HG03045 (cell line): ENCODE data around the gene LEPROT.
"Not testable (repeated sequence)": the region's sequence is repeated elsewhere in the genome, so short reads cannot be mapped to it uniquely, and the experiment has no call there.

Source experiments
- ATAC-seq: cut with Tn5 transposase; IDR thresholded peaks from one replicate; pipeline ENCODE4 v1.9.1; 2021; ENCODE audit warnings: mild to moderate bottlenecking, moderate library complexity; ENCODE audit not compliant: unreplicated experiment

LEPROT gene, protein sequence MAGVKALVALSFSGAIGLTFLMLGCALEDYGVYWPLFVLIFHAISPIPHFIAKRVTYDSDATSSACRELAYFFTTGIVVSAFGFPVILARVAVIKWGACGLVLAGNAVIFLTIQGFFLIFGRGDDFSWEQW

DNA sequence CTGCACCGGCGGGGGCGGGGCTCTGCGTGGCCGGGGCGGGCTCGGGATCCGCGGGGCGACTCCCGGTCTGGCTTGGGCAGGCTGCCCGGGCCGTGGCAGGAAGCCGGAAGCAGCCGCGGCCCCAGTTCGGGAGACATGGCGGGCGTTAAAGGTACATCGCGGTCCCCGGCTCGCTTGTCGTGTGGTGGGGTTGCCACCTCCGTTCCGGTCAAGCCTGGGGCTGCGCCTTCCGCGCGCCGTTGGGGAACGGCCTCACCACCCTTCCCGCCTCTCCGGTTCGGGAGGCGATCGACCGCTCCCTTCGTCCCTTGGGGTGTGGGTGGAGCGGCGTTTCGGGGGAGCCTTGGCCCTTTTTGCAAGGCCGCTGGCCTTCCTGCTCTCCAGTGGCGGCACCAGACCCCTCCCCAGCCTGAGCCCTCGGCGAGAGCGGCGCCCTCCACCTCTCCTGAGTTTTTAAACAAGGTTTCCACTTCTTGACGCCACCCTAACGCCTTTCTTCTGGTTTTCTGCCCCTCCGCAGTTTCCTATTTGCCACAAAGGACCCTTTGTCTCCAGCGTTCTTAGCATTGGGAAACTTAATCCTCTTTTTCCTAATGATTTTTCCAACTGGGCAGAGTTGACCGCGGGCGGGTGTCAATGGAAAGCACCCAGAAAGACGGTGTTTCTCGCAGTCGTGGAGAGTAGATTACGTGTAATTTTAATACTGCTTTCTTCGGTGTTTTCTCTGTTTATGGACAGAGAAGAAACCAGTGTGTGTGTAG lies at the start of gene LEPROT, which contains the start of gene LEPR:
TSS of gene LEPROT (plus strand) at position 79 of the 761 bp plus-strand sequence. CDS start at position 136, 57 bp downstream.
TSS of gene LEPR (plus strand) at position 79 of the 761 bp plus-strand sequence. CDS start 144,898 bp downstream, outside the sequence.
- ATAC-seq = peak; percentile 69

DNA sequence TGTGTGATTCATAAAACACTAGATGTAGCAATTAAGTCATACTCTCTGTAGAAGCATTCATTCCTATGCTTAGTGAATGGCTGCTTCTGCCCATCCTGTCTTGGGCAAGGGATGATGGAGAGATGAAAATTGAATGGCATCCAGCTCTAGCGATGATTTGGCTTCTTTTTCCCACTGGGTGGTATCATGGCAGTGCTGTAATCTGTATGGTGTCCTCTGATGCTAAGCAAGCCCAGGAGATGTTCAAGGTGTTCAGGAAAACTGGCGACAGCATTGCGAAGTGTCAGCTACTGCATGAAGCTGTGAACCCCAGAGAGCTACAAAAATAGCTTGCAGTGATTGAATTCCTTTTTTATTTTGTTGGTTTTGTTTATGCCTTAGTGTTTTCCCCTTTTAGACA lies 48.9 kb upstream of the LEPROT start:
- ATAC-seq = no peak

GRCh38 chr1:65372557-65372956 lies 47.9 kb upstream of the LEPROT start:
- no peak for ATAC-seq

DNA sequence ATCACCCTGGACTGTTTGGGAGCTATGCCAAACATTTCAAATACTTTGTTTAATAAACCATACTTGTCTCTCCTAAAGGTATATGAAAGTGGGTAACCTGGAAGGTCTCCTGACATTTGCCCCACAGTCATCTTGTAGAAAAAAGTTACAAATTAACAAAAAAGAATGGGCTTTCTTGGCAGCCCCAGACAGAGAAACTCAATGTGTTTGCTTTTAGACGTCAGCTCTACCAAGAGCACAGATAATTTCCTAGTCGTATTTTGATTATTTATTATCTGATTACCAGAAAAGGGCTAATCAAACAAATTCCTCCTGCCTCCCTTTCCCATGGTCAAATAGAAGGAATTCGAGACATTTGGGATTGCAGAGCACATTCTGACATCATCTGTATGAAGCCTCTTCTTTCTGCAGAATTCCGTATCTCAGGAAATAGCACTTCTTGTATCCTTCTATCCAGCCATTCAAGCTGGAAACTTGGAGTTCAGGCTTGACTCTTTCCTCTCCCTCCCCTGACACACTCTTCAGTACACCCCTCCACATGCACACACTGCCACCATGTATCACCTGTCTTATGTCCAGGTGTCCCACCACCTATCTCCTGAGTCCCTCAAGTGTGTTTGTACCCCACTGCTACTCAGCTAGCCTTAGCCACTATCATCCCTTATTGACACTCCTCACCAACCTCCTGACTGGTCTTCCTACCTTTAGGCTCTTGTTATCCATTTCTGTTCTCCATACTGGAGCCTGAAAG lies 42.8 kb upstream of the LEPROT start:
- ATAC-seq = no peak

DNA sequence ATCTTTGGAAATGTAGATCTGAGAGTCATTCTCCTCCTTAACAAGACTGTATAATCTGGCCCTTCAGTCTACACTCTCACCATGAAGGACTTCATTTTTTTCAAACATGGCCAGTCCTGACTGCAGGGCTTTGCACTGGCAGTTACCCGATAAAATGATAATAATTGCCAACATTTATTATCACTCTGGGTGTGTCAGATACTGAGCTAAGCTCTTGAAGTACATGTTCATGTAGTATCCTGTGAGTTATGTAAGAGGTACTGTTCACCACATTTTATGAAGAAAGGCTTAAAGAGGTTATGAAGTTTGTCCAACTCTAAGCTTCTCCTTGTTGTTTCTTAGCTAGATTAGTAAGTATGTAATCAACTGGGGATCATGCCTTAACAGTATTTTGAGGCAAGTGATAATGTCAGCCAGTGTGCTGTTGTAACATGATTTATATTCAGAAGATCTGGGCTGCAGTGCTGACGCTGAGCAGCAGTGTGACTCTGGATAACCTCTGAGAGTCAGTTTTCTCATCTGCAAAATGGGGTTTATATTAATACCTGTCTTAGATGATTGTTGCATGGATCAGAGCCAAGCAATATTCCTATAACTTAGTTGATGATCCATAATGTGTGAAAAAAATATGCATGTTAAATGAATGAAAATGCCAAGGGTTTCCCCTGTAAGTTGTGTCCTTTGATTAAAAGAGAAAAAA lies 42.1 kb upstream of the LEPROT start:
- no peak for ATAC-seq

DNA sequence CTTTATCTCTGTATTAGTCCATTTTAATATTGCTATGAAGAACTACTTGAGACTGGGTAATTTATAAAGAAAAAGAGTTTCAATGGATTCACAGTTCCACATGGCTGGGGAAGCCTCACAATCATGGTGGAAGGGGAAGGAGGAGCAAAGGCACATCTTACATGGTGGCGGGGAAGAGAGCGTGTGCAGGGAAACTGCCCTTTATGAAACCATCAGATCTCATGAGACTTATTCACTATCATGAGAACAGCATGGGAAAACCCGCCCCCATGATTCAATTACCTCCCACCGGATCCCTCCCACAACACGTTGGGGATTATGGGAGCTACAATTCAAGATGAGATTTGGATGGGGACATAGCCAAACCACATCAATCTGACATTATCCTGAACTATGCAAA lies 36.0 kb upstream of the LEPROT start:
- not testable (repeated sequence) for ATAC-seq

- ATAC-seq = no peak
Observed at GRCh38 chr1:65386439-65386838, 34.0 kb upstream of the LEPROT start.

- no peak for ATAC-seq
Observed at GRCh38 chr1:65387821-65388220, 32.6 kb upstream of the LEPROT start.

DNA sequence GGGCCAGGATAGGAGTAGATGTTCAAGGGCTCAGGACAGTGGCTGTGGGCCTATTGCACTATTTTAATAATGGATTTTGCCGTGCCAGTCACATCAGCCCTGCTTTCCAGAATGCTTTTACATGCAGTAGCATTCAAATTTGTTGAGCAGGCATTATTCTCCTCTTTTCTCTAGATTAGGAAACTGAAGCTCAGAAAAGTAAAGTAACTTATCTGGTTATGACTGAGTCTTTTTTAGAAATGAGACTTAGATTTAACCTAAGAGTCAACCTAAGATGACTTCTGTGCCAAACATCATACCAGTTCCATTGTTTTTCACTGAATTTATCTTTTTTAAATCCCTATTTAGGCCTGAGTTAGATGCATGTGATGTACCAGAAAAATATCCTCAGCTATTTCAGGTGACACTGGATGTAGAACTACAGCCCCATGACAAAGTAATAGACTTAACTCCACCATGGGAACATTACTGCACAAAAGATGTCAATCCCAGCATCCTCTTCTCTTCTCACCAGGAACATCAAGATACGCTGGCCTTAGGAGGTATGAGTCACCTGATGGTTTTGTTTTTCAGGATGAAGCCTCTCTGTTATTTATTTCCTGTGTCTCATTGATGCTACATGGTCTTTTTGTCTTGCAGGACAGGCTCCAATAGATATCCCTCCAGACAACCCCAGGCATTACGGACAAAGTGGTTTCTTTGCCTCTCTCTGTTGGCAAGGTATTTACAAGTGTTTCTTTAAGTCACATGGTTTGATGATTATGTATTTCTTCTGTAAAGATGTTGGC lies 31.4 kb upstream of the LEPROT start:
- ATAC-seq = no peak

DNA sequence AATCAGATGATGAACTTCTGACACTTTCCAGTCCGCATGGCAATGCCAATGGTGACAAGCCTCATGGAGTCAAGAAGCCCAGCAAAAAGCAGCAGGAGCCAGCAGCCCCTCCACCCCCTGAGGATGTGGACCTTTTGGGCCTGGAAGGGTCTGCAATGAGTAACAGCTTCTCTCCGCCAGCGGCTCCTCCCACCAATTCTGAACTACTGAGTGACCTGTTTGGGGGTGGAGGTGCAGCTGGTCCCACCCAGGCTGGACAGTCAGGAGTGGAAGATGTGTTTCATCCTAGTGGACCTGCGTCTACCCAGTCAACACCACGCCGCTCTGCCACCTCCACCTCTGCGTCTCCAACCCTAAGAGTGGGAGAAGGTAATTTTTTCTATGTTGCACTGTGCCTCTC lies 28.0 kb upstream of the LEPROT start:
- ATAC-seq = no peak

DNA sequence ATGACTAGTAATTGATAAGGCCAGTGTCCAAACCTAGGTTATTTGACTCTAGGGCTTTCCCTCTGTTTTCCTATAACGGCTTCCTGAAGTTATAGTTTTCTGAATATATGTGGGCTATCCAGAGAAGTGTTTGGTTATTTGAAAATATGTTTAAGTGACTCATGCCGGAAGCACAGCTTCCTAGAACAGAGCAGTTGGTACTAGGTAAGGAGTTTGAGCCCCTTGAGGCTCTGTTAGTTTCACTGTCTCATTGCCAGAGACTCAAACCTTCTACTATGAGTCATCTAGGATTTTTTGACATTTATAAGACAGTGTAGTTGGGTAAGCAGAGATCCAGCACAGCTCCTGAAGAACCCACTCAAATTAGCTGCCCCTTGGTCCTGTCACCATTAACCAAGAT lies 27.1 kb upstream of the LEPROT start:
- peak; percentile 92 for ATAC-seq

DNA sequence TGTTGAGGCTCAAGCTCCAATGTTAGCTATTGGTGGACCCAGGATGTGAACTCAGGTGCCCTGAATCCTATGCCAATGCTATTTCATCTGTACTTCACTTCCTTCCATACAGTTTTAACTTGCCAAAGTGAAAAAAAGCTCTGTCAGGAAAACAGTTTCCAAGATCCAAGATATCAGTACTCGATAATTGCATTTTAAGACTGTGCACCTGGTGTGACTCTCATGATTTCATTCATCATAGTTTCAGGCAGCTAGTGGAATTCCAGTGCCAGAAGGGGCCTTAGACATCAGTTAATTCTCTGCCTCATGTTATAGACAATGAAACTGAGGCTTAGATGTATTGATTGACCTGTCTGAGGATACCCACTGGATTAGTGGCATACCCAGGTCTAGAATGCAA lies 26.5 kb upstream of the LEPROT start:
- ATAC-seq = no peak

DNA sequence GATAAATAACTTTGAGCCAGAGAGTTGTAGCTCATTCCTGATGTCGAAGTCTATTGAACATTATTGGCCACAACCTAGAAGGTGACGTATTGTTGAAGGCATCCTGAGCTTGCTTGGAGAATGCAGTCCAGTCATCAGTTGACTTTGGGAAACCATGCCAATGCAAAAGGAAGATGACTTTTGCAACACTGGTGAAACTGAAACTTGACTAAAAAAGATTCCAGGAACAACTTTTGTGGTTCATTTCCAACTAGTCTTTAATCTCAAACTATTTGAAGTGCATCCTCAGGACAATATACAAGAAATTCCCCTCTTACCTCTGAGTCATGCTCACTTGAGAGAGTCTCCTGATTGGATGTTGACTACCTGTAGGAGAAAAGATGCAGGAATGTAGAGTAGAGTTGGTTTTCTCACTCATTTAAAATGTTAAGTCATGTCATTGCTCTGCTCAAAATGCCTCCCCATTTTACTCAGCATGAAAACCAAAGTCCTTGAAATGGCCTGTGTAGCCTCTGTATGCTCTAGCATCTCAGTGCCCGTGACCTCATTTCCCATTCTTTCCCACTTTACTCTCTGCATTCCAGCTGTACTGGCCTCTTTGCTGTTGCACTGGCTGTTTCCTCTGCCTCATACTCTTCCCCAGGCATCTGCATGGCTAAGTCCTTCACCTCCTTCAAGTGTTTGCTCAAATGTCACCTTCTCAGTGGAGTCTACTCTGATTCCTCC lies 24.4 kb upstream of the LEPROT start:
- ATAC-seq = no peak

DNA sequence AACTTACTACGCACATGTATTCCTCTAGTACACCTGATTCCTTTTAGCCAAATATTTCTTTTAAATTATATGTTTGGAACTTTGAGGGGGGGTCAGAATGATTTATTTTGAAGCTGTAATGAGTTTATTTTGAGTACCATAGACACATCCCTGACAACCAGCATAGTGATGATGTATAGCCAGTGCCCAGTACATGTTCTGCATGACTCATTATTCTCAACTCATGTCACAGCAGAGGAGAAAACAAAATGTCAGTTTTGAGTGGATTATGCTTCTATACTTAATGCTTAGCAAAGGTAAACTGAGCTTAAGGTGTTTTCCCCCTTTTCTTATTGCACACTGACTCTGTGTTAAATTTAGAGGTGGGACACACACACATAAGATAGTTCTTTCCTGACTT lies 22.4 kb upstream of the LEPROT start:
- no peak for ATAC-seq

DNA sequence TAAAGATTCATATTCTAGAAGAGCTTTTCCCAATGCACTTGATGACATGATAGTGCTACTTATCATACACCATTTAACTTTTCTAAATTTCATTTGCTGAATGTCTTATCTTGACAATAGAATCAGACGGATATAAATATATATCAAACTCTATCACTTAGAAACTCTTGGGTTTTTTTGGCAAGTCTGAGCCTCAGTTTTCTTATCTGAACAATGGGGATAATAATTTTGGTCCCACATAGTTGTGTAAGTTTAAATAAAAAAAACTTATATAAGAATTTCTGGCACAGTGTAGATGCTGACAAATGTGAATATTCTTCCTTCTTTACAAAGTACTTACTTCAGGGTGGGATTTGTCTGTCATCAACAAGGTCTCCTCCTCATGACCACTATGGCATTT lies 21.5 kb upstream of the LEPROT start:
- ATAC-seq = no peak

GRCh38 chr1:65401612-65402011 lies 18.9 kb upstream of the LEPROT start:
- ATAC-seq = no peak

GRCh38 chr1:65404941-65405340 lies 15.5 kb upstream of the LEPROT start:
- no peak for ATAC-seq

GRCh38 chr1:65407877-65408276 lies 12.6 kb upstream of the LEPROT start:
- ATAC-seq = no peak

- ATAC-seq = no peak
Observed at GRCh38 chr1:65409314-65409713, 11.2 kb upstream of the LEPROT start.

GRCh38 chr1:65409816-65410326 lies 10.6 kb upstream of the LEPROT start:
- ATAC-seq = no peak
